ENCODE results near the gene KCNK4. TPM values are rescaled to one million over a fixed set of nuclear protein-coding genes. Genes with fewer than 3 reads are reported as not detected.
A peak's percentile ranks its signal among the peaks of the same experiment; 100 is the strongest.

The KCNK4 gene
- total and polyA plus RNA-seq, 2 of the 13 experiments (the other 11 are each of a cell fraction or from before 2014, with no cell fraction given) = not detected

DNA sequence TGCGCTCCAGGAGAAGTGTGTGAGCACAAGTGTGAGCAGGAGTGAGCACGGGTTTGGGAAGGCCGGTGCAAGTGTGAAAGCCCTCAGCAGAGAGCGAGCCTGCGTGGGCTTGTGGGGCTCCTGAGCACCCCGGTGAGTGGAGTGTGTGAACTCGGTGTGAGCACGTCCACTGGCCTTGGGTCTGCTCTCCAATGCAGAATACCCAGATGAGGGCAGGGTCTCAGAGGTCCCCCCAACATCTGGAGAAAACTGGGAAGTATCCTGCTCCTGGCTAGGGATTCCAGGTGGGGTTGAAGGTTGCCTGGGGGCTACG is 15.4 kb downstream of the KCNK4 start (continued):
- TF ChIP-seq BRCA1 (CRISPR knock-in tag; IDR thresholded peaks at IDR 0.05) (no peak), ZBTB38 (CRISPR knock-in tag; IDR thresholded peaks at IDR 0.05) (no peak), CSRNP1 (CRISPR knock-in tag; IDR thresholded peaks at IDR 0.05) (no peak), ZNF234 (CRISPR knock-in tag; conservative IDR thresholded peaks at IDR 0.05) (no peak), ZNF552 (CRISPR knock-in tag; IDR thresholded peaks at IDR 0.05; ENCODE audit: borderline replicate concordance) (no peak), RNF2 (conservative IDR thresholded peaks at IDR 0.05; ENCODE audit: low read depth) (no peak), PHB2 (IDR thresholded peaks at IDR 0.05; ENCODE audit: partially characterized antibody) (no peak), KAT7 (CRISPR knock-in tag; IDR thresholded peaks at IDR 0.05; ENCODE audit: borderline replicate concordance) (no peak), TCF12 (IDR thresholded peaks at IDR 0.05) (no peak), TCF12 (CRISPR knock-in tag; IDR thresholded peaks at IDR 0.05) (no peak), AGO1 (IDR thresholded peaks at IDR 0.05; ENCODE audit: low read depth, low read length, poor library complexity, severe bottlenecking) (peak; percentile 6)
- TF ChIP-seq, protein P1, sequence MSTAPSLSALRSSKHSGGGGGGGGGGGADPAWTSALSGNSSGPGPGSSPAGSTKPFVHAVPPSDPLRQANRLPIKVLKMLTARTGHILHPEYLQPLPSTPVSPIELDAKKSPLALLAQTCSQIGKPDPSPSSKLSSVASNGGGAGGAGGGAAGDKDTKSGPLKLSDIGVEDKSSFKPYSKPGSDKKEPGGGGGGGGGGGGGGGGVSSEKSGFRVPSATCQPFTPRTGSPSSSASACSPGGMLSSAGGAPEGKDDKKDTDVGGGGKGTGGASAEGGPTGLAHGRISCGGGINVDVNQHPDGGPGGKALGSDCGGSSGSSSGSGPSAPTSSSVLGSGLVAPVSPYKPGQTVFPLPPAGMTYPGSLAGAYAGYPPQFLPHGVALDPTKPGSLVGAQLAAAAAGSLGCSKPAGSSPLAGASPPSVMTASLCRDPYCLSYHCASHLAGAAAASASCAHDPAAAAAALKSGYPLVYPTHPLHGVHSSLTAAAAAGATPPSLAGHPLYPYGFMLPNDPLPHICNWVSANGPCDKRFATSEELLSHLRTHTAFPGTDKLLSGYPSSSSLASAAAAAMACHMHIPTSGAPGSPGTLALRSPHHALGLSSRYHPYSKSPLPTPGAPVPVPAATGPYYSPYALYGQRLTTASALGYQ (CRISPR knock-in tag; IDR thresholded peaks at IDR 0.05) = no peak
- TF ChIP-seq, protein P2, sequence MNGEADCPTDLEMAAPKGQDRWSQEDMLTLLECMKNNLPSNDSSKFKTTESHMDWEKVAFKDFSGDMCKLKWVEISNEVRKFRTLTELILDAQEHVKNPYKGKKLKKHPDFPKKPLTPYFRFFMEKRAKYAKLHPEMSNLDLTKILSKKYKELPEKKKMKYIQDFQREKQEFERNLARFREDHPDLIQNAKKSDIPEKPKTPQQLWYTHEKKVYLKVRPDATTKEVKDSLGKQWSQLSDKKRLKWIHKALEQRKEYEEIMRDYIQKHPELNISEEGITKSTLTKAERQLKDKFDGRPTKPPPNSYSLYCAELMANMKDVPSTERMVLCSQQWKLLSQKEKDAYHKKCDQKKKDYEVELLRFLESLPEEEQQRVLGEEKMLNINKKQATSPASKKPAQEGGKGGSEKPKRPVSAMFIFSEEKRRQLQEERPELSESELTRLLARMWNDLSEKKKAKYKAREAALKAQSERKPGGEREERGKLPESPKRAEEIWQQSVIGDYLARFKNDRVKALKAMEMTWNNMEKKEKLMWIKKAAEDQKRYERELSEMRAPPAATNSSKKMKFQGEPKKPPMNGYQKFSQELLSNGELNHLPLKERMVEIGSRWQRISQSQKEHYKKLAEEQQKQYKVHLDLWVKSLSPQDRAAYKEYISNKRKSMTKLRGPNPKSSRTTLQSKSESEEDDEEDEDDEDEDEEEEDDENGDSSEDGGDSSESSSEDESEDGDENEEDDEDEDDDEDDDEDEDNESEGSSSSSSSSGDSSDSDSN (CRISPR knock-in tag; IDR thresholded peaks at IDR 0.05) = no peak

All from HepG2 (cell line).